NCI-H1436 treated with DMSO at 0.1 percent for 48 hours (cell line): ENCODE data around the gene CBLC.

Experiments
- DNase-seq: peaks from one replicate; lab custom pipeline; 2025; lab: John Stamatoyannopoulos, UW

The CBLC gene

GRCh38 chr19:44799627-44800346 is 22.1 kb downstream of the CBLC start:
- DNase-seq, result no peak

DNA sequence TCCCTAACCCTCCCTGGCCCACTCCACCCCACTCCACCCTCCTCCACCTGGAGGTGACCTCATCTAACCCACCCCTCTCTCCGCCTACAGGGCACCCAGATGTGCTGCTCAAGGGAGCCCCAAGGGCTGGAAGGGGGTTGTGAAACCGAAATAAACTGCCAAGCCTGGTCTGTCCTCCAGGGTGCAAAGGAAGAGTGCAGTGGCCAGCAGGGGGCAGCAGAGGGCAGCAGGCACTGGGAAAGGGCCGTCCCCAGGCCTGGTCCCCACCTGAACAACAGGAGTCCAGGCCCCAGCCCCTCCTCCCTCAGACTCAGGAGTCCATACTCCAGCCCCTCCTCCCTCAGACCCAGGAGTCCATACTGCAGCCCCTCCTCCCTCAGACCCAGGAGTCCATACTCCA is 22.8 kb downstream of the CBLC start:
- DNase-seq, result no peak

GRCh38 chr19:44803442-44804428 is 26.0 kb downstream of the CBLC start:
- DNase-seq, result no peak

- DNase-seq, result no peak
Measured at GRCh38 chr19:44806291-44806690, 28.6 kb downstream of the CBLC start.

DNA sequence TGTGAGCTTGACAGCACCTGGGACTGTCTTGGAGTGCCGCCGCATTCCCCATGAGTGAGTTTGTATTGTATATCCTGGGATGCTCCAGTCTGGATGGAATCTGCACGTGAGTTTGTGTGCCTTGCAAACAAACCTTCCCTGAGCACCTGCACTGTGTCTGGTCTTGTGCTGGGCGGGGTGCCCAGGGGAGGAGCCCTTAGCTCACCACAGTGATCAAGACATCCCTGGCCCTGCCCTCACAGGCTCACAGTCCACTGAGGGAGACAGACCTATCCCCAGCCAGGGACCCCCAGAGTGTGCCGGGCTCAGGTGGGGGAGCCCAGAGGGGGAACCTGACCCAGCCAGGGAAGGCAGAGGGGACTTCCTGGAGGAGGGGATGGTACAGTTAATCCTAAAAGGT is 29.5 kb downstream of the CBLC start:
- DNase-seq, result no peak

- DNase-seq, result no peak
Measured at GRCh38 chr19:44807652-44808462, 30.2 kb downstream of the CBLC start.

DNA sequence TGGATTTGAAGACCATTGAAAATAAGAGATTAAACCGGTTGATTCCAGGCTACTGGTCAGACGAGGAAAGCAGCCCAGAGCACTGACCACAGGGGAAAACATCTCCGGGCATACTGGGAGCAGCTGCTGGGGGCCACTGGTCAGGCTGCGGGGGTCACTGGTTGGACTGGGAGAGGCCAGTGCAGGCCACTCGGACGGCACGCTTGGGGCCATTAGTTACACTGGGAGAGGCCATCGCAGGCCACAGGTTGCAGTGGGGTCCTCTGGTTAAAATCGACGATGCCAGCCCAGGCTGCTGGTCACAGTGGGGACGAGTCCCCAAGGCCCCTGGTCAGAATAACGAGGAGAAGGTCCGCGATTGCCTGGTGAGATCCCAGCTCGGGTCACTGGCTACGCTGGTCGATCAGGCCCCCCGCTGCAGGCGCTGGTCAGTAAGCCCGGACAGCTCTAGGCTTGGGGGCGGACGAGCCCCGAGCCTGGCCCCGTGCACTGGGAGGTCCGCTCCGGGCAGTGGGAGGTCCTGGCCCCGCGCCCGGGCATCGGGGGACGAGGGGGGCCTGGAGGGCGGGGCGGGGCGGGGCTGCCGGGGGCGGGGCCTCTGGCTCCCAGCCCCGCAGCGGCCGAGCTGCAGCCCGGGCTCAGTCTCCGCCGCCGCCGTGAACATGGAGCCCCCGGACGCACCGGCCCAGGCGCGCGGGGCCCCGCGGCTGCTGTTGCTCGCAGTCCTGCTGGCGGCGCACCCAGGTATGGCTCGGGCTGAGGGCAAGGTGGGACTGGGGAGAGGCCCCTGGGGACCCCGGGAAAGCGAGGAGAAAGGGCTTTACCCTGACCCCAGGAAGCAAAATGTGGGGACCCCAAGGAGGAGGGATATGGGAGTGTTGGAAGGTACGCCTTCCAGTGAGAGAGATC is 31.0 kb downstream of the CBLC start, which contains the start of gene BCAM:
Gene BCAM, plus strand, starts transcription at position 641 of the 909 bp plus-strand sequence. Its CDS starts 22 bp downstream, at position 663.
- no peak for DNase-seq

DNA sequence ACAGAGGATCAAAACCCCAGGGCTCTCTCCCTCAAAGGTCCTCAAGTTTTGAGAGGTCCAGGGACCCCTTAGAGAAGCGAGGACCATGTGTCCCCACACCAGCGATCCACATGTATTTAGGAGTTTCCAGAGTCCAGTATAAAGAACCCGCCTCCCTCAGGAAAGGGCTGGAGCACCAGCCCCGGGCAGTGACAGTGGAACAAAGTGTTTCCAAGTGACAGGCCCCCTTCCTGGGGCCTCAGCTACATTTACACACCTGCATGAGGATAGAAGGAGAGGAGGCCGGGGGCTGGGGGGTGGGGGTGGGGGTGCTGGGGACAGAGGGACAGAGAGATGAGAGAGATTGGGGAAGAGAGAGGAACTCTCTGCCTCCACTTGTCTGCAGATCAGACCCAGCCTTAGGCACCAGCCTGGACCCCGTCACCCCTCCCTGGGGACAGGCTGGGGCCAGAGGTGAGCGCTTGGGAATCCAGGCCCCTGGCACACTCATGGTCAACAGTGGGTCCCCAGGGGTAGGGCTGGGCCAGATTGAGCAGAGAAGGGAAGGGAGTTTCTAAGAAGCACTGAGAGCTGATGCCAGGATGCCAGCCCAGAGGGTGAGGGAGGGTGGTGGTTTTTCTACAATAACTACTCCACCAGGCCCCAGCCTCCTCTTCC is 32.0 kb downstream of the CBLC start:
- no peak for DNase-seq

DNA sequence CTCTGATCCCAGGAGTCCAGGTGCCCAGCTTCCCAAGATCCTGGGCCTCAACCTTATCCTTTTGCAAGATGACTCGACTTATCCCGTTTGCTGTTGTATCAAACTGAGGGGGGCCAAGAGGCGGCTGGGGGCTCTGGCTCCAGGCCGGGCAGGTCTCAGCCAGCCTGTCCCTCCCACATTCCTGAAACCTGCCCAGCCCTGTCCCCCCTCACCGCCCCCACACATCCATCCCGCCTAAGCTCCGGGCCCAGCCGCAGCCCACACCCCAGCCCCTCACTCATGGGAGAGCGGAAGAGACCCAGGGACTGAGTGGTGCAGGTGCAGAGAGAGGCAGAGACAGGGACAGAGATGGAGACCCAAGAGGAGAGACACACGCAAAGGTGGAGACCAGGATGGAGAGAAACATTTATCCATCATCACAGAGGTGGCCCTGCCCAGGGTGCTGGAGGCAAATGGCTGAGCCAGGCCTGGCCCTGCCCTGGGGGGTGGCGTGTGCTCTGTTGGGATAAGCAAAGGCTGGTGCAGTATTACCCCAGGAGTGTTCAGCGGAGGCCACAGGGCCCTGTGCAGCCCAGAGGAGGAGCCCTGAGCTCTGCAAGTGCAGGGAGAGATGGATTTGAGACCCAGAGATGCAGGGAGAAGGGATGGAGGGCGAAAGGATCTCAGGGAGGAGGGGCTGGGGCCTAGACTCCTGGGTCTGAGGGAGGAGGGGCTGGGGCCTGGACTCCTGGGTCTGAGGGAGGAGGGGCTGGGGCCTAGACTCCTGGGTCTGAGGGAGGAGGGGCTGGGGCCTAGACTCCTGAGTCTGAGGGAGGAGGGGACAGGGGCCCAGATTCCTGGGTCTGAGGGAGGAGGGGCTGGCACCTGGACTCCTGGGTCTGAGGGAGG is 32.8 kb downstream of the CBLC start:
- no peak for DNase-seq

DNA sequence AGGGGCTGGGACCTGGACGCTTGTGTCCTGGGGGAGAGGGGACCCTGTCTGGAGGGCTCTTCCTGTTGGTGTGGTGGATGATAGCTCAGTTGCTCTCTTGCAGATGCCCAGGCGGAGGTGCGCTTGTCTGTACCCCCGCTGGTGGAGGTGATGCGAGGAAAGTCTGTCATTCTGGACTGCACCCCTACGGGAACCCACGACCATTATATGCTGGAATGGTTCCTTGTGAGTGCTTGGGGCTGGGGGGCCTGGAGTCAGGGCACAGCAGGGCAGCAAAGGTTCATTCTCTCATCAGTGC is 33.4 kb downstream of the CBLC start:
- no peak for DNase-seq

- no peak for DNase-seq
Measured at GRCh38 chr19:44812142-44812718, 34.5 kb downstream of the CBLC start.

DNA sequence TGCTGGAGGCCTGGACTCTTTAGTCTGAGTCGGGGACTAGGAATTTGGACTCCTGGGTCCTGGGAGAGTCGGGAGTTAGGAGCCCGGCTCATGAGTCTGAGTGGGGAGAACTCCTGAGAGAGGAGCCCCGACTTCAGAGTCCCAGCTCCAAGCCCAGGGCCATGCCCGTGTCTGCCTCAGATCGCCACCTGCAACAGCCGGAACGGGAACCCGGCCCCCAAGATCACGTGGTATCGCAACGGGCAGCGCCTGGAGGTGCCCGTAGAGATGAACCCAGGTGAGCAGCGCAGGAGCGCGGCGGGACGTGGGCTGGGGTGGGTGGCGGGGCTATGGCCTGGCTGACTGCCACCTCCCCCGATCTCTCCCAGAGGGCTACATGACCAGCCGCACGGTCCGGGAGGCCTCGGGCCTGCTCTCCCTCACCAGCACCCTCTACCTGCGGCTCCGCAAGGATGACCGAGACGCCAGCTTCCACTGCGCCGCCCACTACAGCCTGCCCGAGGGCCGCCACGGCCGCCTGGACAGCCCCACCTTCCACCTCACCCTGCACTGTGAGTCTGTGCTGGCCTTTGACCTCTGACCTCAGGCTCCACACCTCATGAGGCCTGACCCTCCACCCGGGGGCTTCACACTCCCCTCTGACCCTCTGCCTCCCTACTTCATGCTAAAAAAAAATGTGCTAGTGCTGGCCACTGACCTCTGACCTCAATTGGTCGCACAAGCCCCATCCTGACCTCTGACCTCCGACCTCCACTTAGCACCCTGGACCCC is 35.6 kb downstream of the CBLC start:
- DNase-seq, result no peak

DNA sequence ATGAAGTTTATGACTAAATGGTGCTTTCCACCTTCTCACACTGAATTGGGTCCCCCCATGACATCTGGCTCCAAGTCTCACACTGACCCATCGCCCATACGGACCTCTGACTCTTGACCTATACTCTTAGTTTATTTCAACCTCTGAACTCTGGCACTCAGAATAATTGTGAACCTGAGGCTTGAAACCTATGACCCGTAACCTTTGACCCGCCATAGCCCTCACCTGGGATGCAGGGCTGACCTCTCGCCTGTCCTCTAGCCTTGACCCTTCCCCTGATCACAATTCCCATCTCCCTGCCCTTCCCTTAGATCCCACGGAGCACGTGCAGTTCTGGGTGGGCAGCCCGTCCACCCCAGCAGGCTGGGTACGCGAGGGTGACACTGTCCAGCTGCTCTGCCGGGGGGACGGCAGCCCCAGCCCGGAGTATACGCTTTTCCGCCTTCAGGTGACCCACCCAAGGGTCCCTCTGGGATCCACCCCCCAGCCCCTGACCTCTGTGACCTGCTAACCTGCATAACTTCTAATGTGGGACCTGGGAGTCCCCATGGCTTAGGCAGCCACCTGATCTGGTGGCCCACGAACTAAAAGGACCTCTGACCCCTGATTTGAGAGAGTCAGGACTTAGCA is 36.3 kb downstream of the CBLC start:
- DNase-seq, result no peak

- DNase-seq, result no peak
Measured at GRCh38 chr19:44814517-44814916, 36.8 kb downstream of the CBLC start.

DNA sequence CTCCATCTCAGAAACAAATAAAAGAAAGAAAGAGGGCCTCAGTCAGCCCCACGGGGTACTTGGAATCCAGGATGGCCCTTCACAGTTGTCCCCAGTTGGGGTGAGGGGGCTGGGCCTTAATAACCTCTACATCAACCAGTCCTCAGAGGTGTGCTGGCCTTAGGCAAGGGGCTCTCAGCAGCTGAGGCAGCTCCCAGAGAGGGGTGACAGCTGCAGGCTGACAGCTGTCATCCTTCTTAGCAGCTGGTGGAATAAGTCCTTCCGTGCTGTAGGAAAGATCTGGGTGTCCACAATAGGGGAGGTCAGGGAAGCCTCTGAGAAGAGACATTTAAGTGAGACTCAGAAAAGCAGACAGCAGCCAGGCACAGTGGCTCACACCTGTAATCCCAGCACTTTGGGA is 38.6 kb downstream of the CBLC start:
- DNase-seq, result no peak

DNA sequence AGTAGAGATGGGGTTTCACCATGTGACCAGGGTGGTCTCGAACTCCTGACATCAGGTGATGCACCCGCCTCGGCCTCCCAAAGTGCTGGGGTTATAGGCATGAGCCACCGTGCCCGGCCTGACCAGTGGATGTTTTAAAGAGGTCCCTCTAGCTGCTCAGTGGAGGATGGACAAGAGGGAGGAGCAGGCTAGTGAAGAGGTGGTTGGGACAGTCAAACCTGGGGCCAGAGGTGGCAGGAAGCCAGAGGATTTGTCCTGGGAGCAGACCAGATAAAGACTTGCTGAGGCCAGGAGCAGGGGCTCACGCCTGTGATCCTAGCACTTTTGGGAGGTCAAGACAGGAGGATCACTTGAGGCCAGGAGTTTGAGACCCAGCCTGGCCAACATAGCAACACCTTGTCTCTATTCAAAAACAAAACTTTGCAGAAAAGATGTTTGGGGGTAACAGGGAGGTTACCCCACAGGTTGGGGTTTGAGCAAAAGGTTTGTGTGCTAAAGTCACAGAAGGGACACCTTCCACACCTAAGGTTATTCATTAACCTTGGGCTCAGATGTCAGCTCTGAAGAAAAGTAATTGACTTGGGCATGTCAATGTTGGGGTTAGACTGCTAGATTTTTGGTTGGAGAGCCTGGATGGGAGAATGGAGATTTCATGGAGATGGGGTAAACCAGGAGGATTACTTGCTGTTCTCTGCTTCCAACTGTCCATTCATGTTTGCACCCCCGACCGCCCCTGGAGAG is 40.2 kb downstream of the CBLC start:
- DNase-seq, result no peak

- no peak for DNase-seq
Measured at GRCh38 chr19:44818466-44819031, 40.9 kb downstream of the CBLC start.
